ENCODE results near the gene RASSF3.

DNA sequence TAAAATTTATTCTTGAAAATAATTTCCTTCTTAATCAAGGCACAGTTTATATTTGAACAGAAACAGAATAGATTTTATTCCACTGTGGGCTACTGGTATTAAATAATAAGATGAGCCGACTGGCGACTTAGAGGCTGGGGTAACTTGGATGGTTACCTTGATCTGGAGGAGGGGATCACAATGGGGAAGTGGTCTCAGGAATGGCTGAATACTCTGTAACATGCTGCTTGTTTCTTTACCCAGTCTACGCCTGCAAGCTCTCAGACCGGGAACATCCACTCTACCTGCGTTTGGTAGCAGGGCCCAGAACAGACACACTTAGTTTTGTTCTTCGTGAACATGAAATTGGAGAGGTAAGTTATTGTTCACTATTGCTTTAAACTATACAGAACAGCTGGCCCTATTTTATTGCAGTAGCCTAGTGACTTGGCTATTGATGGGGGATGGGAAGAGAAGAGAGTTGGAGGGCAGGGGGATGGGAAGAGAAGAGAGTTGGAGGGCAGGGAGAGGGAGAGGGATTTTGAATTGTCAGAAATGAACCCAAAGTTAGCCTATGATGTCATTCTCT, 81.0 kb downstream of the RASSF3 start:
- TF ChIP-seq, protein P1, sequence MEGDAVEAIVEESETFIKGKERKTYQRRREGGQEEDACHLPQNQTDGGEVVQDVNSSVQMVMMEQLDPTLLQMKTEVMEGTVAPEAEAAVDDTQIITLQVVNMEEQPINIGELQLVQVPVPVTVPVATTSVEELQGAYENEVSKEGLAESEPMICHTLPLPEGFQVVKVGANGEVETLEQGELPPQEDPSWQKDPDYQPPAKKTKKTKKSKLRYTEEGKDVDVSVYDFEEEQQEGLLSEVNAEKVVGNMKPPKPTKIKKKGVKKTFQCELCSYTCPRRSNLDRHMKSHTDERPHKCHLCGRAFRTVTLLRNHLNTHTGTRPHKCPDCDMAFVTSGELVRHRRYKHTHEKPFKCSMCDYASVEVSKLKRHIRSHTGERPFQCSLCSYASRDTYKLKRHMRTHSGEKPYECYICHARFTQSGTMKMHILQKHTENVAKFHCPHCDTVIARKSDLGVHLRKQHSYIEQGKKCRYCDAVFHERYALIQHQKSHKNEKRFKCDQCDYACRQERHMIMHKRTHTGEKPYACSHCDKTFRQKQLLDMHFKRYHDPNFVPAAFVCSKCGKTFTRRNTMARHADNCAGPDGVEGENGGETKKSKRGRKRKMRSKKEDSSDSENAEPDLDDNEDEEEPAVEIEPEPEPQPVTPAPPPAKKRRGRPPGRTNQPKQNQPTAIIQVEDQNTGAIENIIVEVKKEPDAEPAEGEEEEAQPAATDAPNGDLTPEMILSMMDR (IDR thresholded peaks at IDR 0.05; ENCODE audit: low read length): no peak
- TF ChIP-seq EZH2 (IDR thresholded peaks at IDR 0.05; ENCODE audit: borderline replicate concordance, low read length): no peak
